ENCODE measurements around the gene KPNA4. TPM values are rescaled to one million over a fixed set of nuclear protein-coding genes. Genes with fewer than 3 reads are reported as not detected.

The KPNA4 gene
- total and polyA plus RNA-seq, 2 of the 4 experiments (the other 2 are of a cell fraction), result 12.9 to 46.1 TPM

- Histone ChIP-seq H2BK5ac (ENCODE audit: low read depth, low read length, poor library complexity, severe bottlenecking) (peak overlapping the region; percentile 77), H3K18ac (ENCODE audit: low read depth, low read length) (peak overlapping the region; percentile 63; the same call in 1 of the 2 replicates), H3K9ac (ENCODE audit: low read depth, low read length) (no peak overlapping the region), H3K79me1 (ENCODE audit: low read depth in 1 of 2, low read length in 2 of 2) (no peaks in the 10 kb centered on the region; a peak in 1 of 4 replicates), H2AK9ac (replicated peaks; ENCODE audit: low read depth, low read length, poor library complexity) (no peak overlapping the region), H4K5ac (ENCODE audit: low read depth, low read length) (peak overlapping the region; percentile 65; the same call in 1 of the 2 replicates), H2AFZ (replicated peaks; ENCODE audit: low read length, poor library complexity) (peak overlapping the region; percentile 9), H2BK120ac (ENCODE audit: low read depth, low read length) (peak overlapping the region; percentile 81), H3K4me2 (ENCODE audit: low read depth, low read length) (peak overlapping the region; percentile 41; the same call in 1 of the 2 replicates), H2BK15ac (ENCODE audit: low read depth, low read length) (peak overlapping the region; percentile 43; the same call in 2 of the 3 replicates), H4K91ac (ENCODE audit: insufficient read depth, low read depth, low read length) (peak overlapping the region; percentile 48; the same call in 1 of the 2 replicates), H2BK20ac (ENCODE audit: low read depth, low read length) (peak overlapping the region; percentile 74), H3K4me1 (ENCODE audit: control insufficient read depth, insufficient read depth, low read length) (peaks cover 20% of the 10 kb centered on the region), H3K4ac (ENCODE audit: low read depth, low read length) (peak overlapping the region; percentile 59), H3K23ac (ENCODE audit: low read depth, low read length) (peak overlapping the region; percentile 29), H3K27ac (ENCODE audit: insufficient read depth, low read length) (no peak overlapping the region), H3K9me3 (ENCODE audit: control insufficient read depth, insufficient read depth, low read length) (peaks cover 8% of the 10 kb centered on the region), H3K9me1 (ENCODE audit: insufficient read depth, low read length) (peaks cover 11% of the 10 kb centered on the region), H3K56ac (ENCODE audit: extremely low read depth, insufficient read depth, low read length) (no peak overlapping the region), H2AK5ac (ENCODE audit: low read depth, low read length) (peak overlapping the region; percentile 33), H4K8ac (ENCODE audit: low read depth in 2 of 2, low read length in 2 of 2) (peak overlapping the region in 1 of 2 experiments; percentile 74; a peak in 2 of 4 replicates), H3K14ac (replicated peaks; ENCODE audit: low read depth, low read length) (peak overlapping the region; percentile 20), H3K27me3 (ENCODE audit: control insufficient read depth, insufficient read depth, low read length) (no peaks in the 10 kb centered on the region), H3K4me3 (ENCODE audit: insufficient read depth, low read depth, low read length) (no peak overlapping the region), H4K20me1 (ENCODE audit: insufficient read depth, low read length) (no peaks in the 10 kb centered on the region), H3K36me3 (ENCODE audit: control insufficient read depth, insufficient read depth, low read length) (no peaks in the 10 kb centered on the region)
- BruUV-seq (replicated peaks), result no TSS peak
- WGBS, 2 experiments (ENCODE audit: extremely low coverage in 2 of 2, insufficient read length in 1 of 2), result 0% methylated on average over 1 of the region's 1 CpG; no CpG with 5 or more reads in 1 of the 2 experiments
- CTCF ChIA-PET, result no interaction called here
- intact Hi-C loops (cut with micrococcal nuclease) (no loop called here), in situ Hi-C loops (cut with MboI; ENCODE audit: low sequenced_read_pairs) (no loop called here), dilution Hi-C loops (cut with HindIII; ENCODE audit: low sequenced_read_pairs, unreplicated experiment) (no loop called here)
- peak; percentile 78 for ATAC-seq (ENCODE audit: low read depth)
- TF ChIP-seq BHLHE40 (IDR thresholded peaks at IDR 0.05; ENCODE audit: low read depth, low read length) (no peak), RFX5 (IDR thresholded peaks at IDR 0.05; ENCODE audit: low read depth, low read length) (no peak), MAZ (IDR thresholded peaks at IDR 0.05; ENCODE audit: borderline replicate concordance, low read depth, low read length) (no peak), RAD21 (IDR thresholded peaks at IDR 0.05; ENCODE audit: low read length) (no peak), CTCF (conservative IDR thresholded peaks at IDR 0.05; ENCODE audit: low read depth, low read length) (no peak), NFE2L2 (IDR thresholded peaks at IDR 0.05; ENCODE audit: low read depth, low read length) (no peak), MXI1 (IDR thresholded peaks at IDR 0.05; ENCODE audit: borderline replicate concordance, low read depth, low read length) (no peak), ELK1 (IDR thresholded peaks at IDR 0.05; ENCODE audit: borderline replicate concordance, low read depth, low read length) (no peak), MAFK (IDR thresholded peaks at IDR 0.05; ENCODE audit: low read depth, low read length) (no peak), RCOR1 (IDR thresholded peaks at IDR 0.05; ENCODE audit: insufficient replicate concordance, low read length) (no peak), CEBPB (IDR thresholded peaks at IDR 0.05; ENCODE audit: low read depth, low read length) (no peak), POLR2A (IDR thresholded peaks at IDR 0.05; ENCODE audit: low read depth, low read length) (no peak), SMC3 (IDR thresholded peaks at IDR 0.05; ENCODE audit: low read depth, low read length) (no peak)
- POLR2A ChIA-PET (ENCODE audit: unreplicated experiment), result no interaction called here
- peak; percentile 97 for DNase-seq
These were observed 91.4 kb downstream of the KPNA4 start for GRCh38 chr3:160473978-160474377.

All from IMR-90 (cell line).